ENCODE results near the gene DPM3. TPM values are rescaled to one million over a fixed set of nuclear protein-coding genes. Genes with fewer than 3 reads are reported as not detected.
"Not testable (repeated sequence)": the region's sequence is repeated elsewhere in the genome, so short reads cannot be mapped to it uniquely, and the experiment has no call there.

Gene DPM3
- total RNA-seq, 2 experiments from 2014 or later = 34.1 to 37.7 TPM

- DNase-seq; H3K9me3 Mint-ChIP-seq; intact Hi-C loops (cut with micrococcal nuclease); H3K27me3 Mint-ChIP-seq; H3K4me3 Mint-ChIP-seq; H3K27ac Mint-ChIP-seq: not testable (repeated sequence)
- CTCF ChIA-PET = interaction anchor here (0.9 to 9.7 kb wide), 25 partner anchors 10 to 124 kb away, joined by 3 to 274 read pairs (median 6); partner anchors contain the start of genes ADAM15, EFNA1, SLC50A1 and THBS3
- POLR2A ChIA-PET = interaction anchor here (1.8 kb wide), 1 partner anchor 76 kb away, joined by 7 read pairs; no protein-coding TSS in a partner anchor
- Mint-ChIP-seq H3K4me1 (ENCODE audit: low read depth) (peaks cover 20% of the 10 kb centered on the region), H3K36me3 (peaks cover 18% of the 10 kb centered on the region)
Observed at GRCh38 chr1:155168105-155168445, 27.7 kb upstream of the DPM3 start.

GRCh38 chr1:155167166-155168104 is 27.1 kb upstream of the DPM3 start:
- no peak overlapping the region for H3K27ac Mint-ChIP-seq
- H3K4me3 Mint-ChIP-seq = peak overlapping the region; percentile 49
- H3K27me3 Mint-ChIP-seq = no peaks in the 10 kb centered on the region
- intact Hi-C loops (cut with micrococcal nuclease) = loop anchor here (1.0 to 2.0 kb wide), 2 partner anchors 39 to 76 kb away; no protein-coding TSS in a partner anchor
- peaks cover 17% of the 10 kb centered on the region for H3K36me3 Mint-ChIP-seq
- ChIA-PET POLR2A (interaction anchor here (1.8 kb wide), 1 partner anchor 76 kb away, joined by 7 read pairs; no protein-coding TSS in a partner anchor), CTCF (interaction anchor here (0.6 to 9.7 kb wide), 30 partner anchors 8 to 522 kb away, joined by 3 to 274 read pairs (median 5); partner anchors contain the start of genes ADAM15, EFNA1, SLC50A1 and THBS3)
- peak; percentile 92 for DNase-seq
- peaks cover 19% of the 10 kb centered on the region for H3K4me1 Mint-ChIP-seq (ENCODE audit: low read depth)
- no peaks in the 10 kb centered on the region for H3K9me3 Mint-ChIP-seq

- no peak overlapping the region for H3K4me3 Mint-ChIP-seq
- no peak overlapping the region for H3K27ac Mint-ChIP-seq
- H3K4me1 Mint-ChIP-seq (ENCODE audit: low read depth) = peaks cover 11% of the 10 kb centered on the region
- no peaks in the 10 kb centered on the region for H3K27me3 Mint-ChIP-seq
- no peaks in the 10 kb centered on the region for H3K9me3 Mint-ChIP-seq
- intact Hi-C loops (cut with micrococcal nuclease) = loop anchor here (1.0 to 2.0 kb wide), 2 partner anchors 38 to 75 kb away; no protein-coding TSS in a partner anchor
- CTCF ChIA-PET = interaction anchor here (1.1 to 9.7 kb wide), 17 partner anchors 9 to 150 kb away, joined by 3 to 274 read pairs (median 6); partner anchors contain the start of genes ADAM15, SLC50A1 and THBS3
- H3K36me3 Mint-ChIP-seq = peaks cover 13% of the 10 kb centered on the region
- POLR2A ChIA-PET = interaction anchor here (1.8 kb wide), 1 partner anchor 75 kb away, joined by 7 read pairs; no protein-coding TSS in a partner anchor
- DNase-seq = no peak
Observed at GRCh38 chr1:155166471-155167165, 26.3 kb upstream of the DPM3 start.

- no peak overlapping the region for H3K27ac Mint-ChIP-seq
- intact Hi-C loops (cut with micrococcal nuclease) = loop anchor here (2.0 kb wide), 1 partner anchor 37 kb away; no protein-coding TSS in a partner anchor
- no peaks in the 10 kb centered on the region for H3K9me3 Mint-ChIP-seq
- CTCF ChIA-PET = interaction anchor here (1.7 to 9.7 kb wide), 6 partner anchors 10 to 122 kb away, joined by 6 to 274 read pairs (median 20); partner anchors contain the start of gene ADAM15
- H3K27me3 Mint-ChIP-seq = no peaks in the 10 kb centered on the region
- H3K36me3 Mint-ChIP-seq = peaks cover 13% of the 10 kb centered on the region
- no peak for DNase-seq
- H3K4me1 Mint-ChIP-seq (ENCODE audit: low read depth) = peaks cover 9% of the 10 kb centered on the region
- POLR2A ChIA-PET = no interaction called here
- H3K4me3 Mint-ChIP-seq = no peak overlapping the region
Observed at GRCh38 chr1:155166051-155166470, 25.7 kb upstream of the DPM3 start.

- CTCF ChIA-PET = interaction anchor here (0.8 to 9.7 kb wide), 2 partner anchors 74 to 79 kb away, joined by 3 to 274 read pairs; no protein-coding TSS in a partner anchor
- POLR2A ChIA-PET; intact Hi-C loops (cut with micrococcal nuclease); H3K27me3 Mint-ChIP-seq; DNase-seq; H3K4me1 Mint-ChIP-seq (ENCODE audit: low read depth); H3K36me3 Mint-ChIP-seq; H3K27ac Mint-ChIP-seq; H3K4me3 Mint-ChIP-seq; H3K9me3 Mint-ChIP-seq: not testable (repeated sequence)
Observed at GRCh38 chr1:155164625-155165024, 24.3 kb upstream of the DPM3 start.

- POLR2A ChIA-PET; H3K27ac Mint-ChIP-seq; H3K4me3 Mint-ChIP-seq; DNase-seq; H3K4me1 Mint-ChIP-seq (ENCODE audit: low read depth); H3K36me3 Mint-ChIP-seq; H3K27me3 Mint-ChIP-seq; intact Hi-C loops (cut with micrococcal nuclease); H3K9me3 Mint-ChIP-seq: not testable (repeated sequence)
- CTCF ChIA-PET = interaction anchor here (0.6 to 9.7 kb wide), 2 partner anchors 41 to 74 kb away, joined by 3 to 274 read pairs; no protein-coding TSS in a partner anchor
Observed at GRCh38 chr1:155163785-155164184, 23.5 kb upstream of the DPM3 start.

- H3K4me3 Mint-ChIP-seq; DNase-seq; H3K9me3 Mint-ChIP-seq; H3K4me1 Mint-ChIP-seq (ENCODE audit: low read depth); POLR2A ChIA-PET; H3K36me3 Mint-ChIP-seq; H3K27me3 Mint-ChIP-seq; intact Hi-C loops (cut with micrococcal nuclease); H3K27ac Mint-ChIP-seq: not testable (repeated sequence)
- CTCF ChIA-PET = interaction anchor here (1.5 kb wide), 1 partner anchor 72 kb away, joined by 5 read pairs; no protein-coding TSS in a partner anchor
Observed at GRCh38 chr1:155162631-155163030, 22.3 kb upstream of the DPM3 start.

GRCh38 chr1:155160128-155160527 is 19.8 kb upstream of the DPM3 start:
- DNase-seq = no peak
- H3K27ac Mint-ChIP-seq = no peak overlapping the region
- no peaks in the 10 kb centered on the region for H3K9me3 Mint-ChIP-seq
- no peaks in the 10 kb centered on the region for H3K4me1 Mint-ChIP-seq (ENCODE audit: low read depth)
- H3K36me3 Mint-ChIP-seq = no peaks in the 10 kb centered on the region
- CTCF ChIA-PET = interaction anchor here (1.4 kb wide), 1 partner anchor 13 kb away, joined by 3 read pairs; the partner anchor contains the start of gene KRTCAP2
- H3K4me3 Mint-ChIP-seq = no peak overlapping the region
- intact Hi-C loops (cut with micrococcal nuclease) = no loop called here
- POLR2A ChIA-PET = no interaction called here
- peaks cover 3% of the 10 kb centered on the region for H3K27me3 Mint-ChIP-seq

GRCh38 chr1:155158991-155159390 is 18.7 kb upstream of the DPM3 start:
- H3K27ac Mint-ChIP-seq = no peak overlapping the region
- ChIA-PET CTCF (interaction anchor here (1.2 to 1.4 kb wide), 2 partner anchors 14 to 67 kb away, joined by 3 read pairs; partner anchors contain the start of gene KRTCAP2), POLR2A (no interaction called here)
- H3K4me1 Mint-ChIP-seq (ENCODE audit: low read depth) = no peaks in the 10 kb centered on the region
- no peaks in the 10 kb centered on the region for H3K36me3 Mint-ChIP-seq
- peaks cover 3% of the 10 kb centered on the region for H3K27me3 Mint-ChIP-seq
- intact Hi-C loops (cut with micrococcal nuclease) = no loop called here
- DNase-seq = no peak
- no peak overlapping the region for H3K4me3 Mint-ChIP-seq
- no peaks in the 10 kb centered on the region for H3K9me3 Mint-ChIP-seq

GRCh38 chr1:155155996-155156643 is 15.8 kb upstream of the DPM3 start:
- POLR2A ChIA-PET = not testable (repeated sequence)

GRCh38 chr1:155145491-155145890 is 5.2 kb upstream of the DPM3 start:
- H3K27ac Mint-ChIP-seq = no peak overlapping the region
- no peaks in the 10 kb centered on the region for H3K9me3 Mint-ChIP-seq
- no peak overlapping the region for H3K4me3 Mint-ChIP-seq
- H3K27me3 Mint-ChIP-seq = peaks cover 21% of the 10 kb centered on the region
- DNase-seq = no peak
- intact Hi-C loops (cut with micrococcal nuclease) = no loop called here
- POLR2A ChIA-PET = interaction anchor here (0.5 kb wide), 1 partner anchor 10 kb away, joined by 3 read pairs; the partner anchor contains the start of gene SLC50A1
- no peaks in the 10 kb centered on the region for H3K36me3 Mint-ChIP-seq
- CTCF ChIA-PET = interaction anchor here (2.4 kb wide), 1 partner anchor 54 kb away, joined by 8 read pairs; no protein-coding TSS in a partner anchor
- H3K4me1 Mint-ChIP-seq (ENCODE audit: low read depth) = peaks cover 2% of the 10 kb centered on the region

More at GRCh38 chr1:155155996-155156643, 15.8 kb upstream of the DPM3 start:
- H3K9me3 Mint-ChIP-seq; H3K27me3 Mint-ChIP-seq; H3K36me3 Mint-ChIP-seq; H3K4me3 Mint-ChIP-seq; H3K27ac Mint-ChIP-seq; DNase-seq; intact Hi-C loops (cut with micrococcal nuclease); H3K4me1 Mint-ChIP-seq (ENCODE audit: low read depth): not testable (repeated sequence)
- CTCF ChIA-PET = interaction anchor here (0.6 to 1.7 kb wide), 3 partner anchors 17 to 65 kb away, joined by 3 to 6 read pairs (median 5); partner anchors contain the start of gene KRTCAP2

Data from activated CD4-positive, alpha-beta memory T cell treated with anti-CD3 and anti-CD28 coated beads for 36 hours (primary cell).